Peyer's patch (tissue), 4 donors: ENCODE results near the gene SLC2A14.

ENCODE experiments used
- CTCF ChIP-seq, 6 experiments: fragments of 450-650 bp in 4 of 6; fragments of 200-600 bp in 2 of 6; sonication (generic) in 1 of 6; IDR thresholded peaks; one replicate each; pipeline ENCODE4 v1.5.1; 2017 to 2019; ENCODE audit warnings: antibody characterized with exemption in 6 of 6, mild to moderate bottlenecking in 3 of 6, moderate library complexity in 1 of 6
- POLR2A ChIP-seq, 2 donors: fragments of 450-650 bp; IDR thresholded peaks; one replicate each; pipeline ENCODE4 v1.5.1; 2017; ENCODE audit warnings: antibody characterized with exemption in 2 of 2, mild to moderate bottlenecking in 2 of 2, moderate library complexity in 2 of 2

GRCh38 chr12:7899755-7900154 is 27.0 kb upstream of the SLC2A14 start:
- TF ChIP-seq POLR2A (IDR thresholded peaks at IDR 0.05) = no peak
- TF ChIP-seq CTCF (IDR thresholded peaks at IDR 0.05) = no peak
